Measurements from ENCODE around the gene HPS4.

Gene HPS4

GRCh38 chr22:26463688-26464087, 19.9 kb downstream of the HPS4 start:
- DNase-seq (ENCODE audit: low read depth) = no peak

- DNase-seq (ENCODE audit: low read depth) = no peak
Observed at GRCh38 chr22:26463101-26463661, 20.4 kb downstream of the HPS4 start.

GRCh38 chr22:26462641-26463040, 20.9 kb downstream of the HPS4 start:
- DNase-seq (ENCODE audit: low read depth) = no peak

GRCh38 chr22:26462051-26462450, 21.5 kb downstream of the HPS4 start:
- no peak for DNase-seq (ENCODE audit: low read depth)

GRCh38 chr22:26461188-26461810, 22.3 kb downstream of the HPS4 start:
- DNase-seq (ENCODE audit: low read depth) = no peak

- DNase-seq (ENCODE audit: low read depth) = no peak
Observed at GRCh38 chr22:26460202-26460601, 23.4 kb downstream of the HPS4 start.

GRCh38 chr22:26457661-26458272, 25.8 kb downstream of the HPS4 start:
- DNase-seq (ENCODE audit: low read depth) = no peak

GRCh38 chr22:26453812-26454500, 29.6 kb downstream of the HPS4 start:
- no peak for DNase-seq (ENCODE audit: low read depth)

GRCh38 chr22:26453216-26453615, 30.4 kb downstream of the HPS4 start:
- no peak for DNase-seq (ENCODE audit: low read depth)

- no peak for DNase-seq (ENCODE audit: low read depth)
Observed at GRCh38 chr22:26452236-26453016, 31.2 kb downstream of the HPS4 start.

GRCh38 chr22:26450453-26451185, 33.0 kb downstream of the HPS4 start:
- DNase-seq (ENCODE audit: low read depth) = no peak

- DNase-seq (ENCODE audit: low read depth) = no peak
Observed at GRCh38 chr22:26448941-26449340, 34.6 kb downstream of the HPS4 start.

GRCh38 chr22:26448334-26448733, 35.2 kb downstream of the HPS4 start:
- no peak for DNase-seq (ENCODE audit: low read depth)

- DNase-seq (ENCODE audit: low read depth) = no peak
Observed at GRCh38 chr22:26447584-26448329, 35.8 kb downstream of the HPS4 start.

GRCh38 chr22:26446808-26447515, 36.6 kb downstream of the HPS4 start:
- no peak for DNase-seq (ENCODE audit: low read depth)

- DNase-seq (ENCODE audit: low read depth) = no peak
Observed at GRCh38 chr22:26445577-26446275, 37.9 kb downstream of the HPS4 start.

- no peak for DNase-seq (ENCODE audit: low read depth)
Observed at GRCh38 chr22:26444777-26445176, 38.8 kb downstream of the HPS4 start.

- DNase-seq (ENCODE audit: low read depth) = no peak
Observed at GRCh38 chr22:26443901-26444690, 39.5 kb downstream of the HPS4 start.

All from stimulated activated CD8-positive, alpha-beta memory T cell treated with anti-CD3 and anti-CD28 coated beads, Interleukin-12 subunit alpha, Interleukin-12 subunit beta, amount 100 ng/mL, for 4 hours (primary cell).